ENCODE data around the gene SPAG6. TPM values are rescaled to one million over a fixed set of nuclear protein-coding genes. Genes with fewer than 3 reads are reported as not detected.

SPAG6 gene
- total RNA-seq, 1 experiment from 2014 or later: not detected

DNA sequence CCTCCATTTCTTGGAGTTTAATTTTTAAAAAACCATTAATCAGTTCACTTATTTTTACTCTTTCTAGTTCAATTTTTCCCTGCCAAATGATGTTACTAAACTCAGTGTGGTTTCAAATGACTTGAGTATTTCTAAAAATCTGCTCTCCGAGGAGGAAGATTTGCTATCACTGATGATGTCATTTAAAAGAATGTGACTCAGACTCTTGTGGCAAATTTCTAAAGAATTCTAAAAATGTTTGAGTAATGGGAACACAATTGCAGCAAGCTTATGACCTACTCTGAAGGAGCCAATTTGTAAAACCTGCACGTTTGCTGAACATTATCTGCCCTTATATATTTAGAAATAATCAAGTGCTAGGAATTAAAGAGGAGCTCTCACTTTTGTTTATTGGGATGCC is 88.6 kb downstream of the SPAG6 start:
- no peak overlapping the region for H3K4me3 ChIP-seq
- H3K27me3 ChIP-seq: no peaks in the 10 kb centered on the region
- H3K9me3 ChIP-seq: peaks cover 3% of the 10 kb centered on the region; the same call in 1 of the 2 replicates
- DNase-seq: no peak
- no peaks in the 10 kb centered on the region for H3K36me3 ChIP-seq

DNA sequence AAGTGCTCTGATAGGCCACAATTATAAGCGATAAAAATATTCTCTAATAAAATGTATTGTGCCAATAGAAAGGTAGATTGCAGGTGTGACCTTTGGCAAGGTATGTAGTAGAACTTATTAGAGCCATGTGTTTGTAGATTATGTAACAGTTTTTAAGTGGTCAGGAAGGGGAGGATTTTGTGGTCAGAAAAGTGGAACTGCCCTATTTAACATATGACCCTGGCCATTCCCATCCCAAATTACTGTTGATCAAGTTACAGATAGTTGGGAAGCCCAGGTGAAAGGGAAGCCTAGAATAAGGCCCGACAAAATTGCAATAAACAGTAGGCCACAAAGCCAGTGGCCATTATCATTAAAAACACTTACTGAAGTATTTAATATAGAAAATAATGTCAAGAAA is 89.2 kb downstream of the SPAG6 start:
- Histone ChIP-seq H3K36me3 (no peaks in the 10 kb centered on the region), H3K27me3 (no peaks in the 10 kb centered on the region), H3K4me3 (no peak overlapping the region), H3K9me3 (peaks cover 3% of the 10 kb centered on the region; the same call in 1 of the 2 replicates)
- no peak for DNase-seq

DNA sequence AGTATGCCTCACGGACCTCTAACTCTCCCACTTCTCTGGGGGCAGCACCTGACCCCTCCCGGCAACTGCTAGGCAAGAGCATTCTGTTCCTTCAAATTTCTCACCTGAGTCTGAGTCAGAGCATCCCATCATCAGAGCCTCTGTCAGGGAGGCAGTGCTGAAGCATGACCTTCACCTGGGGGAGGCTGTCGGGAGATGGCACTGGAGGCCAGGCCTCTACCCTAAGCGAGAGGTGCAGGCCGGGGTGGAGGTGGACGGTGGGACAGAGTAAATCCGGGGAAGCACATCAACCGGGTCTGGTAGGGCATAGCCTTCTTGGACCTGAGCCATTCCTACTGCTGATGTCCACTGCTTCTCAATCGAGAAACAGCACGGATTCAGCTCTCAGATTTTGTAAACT is 90.4 kb downstream of the SPAG6 start:
- Histone ChIP-seq H3K4me3 (no peak overlapping the region), H3K27me3 (no peaks in the 10 kb centered on the region), H3K9me3 (peaks cover 3% of the 10 kb centered on the region; the same call in 1 of the 2 replicates), H3K36me3 (no peaks in the 10 kb centered on the region)
- DNase-seq: no peak

DNA sequence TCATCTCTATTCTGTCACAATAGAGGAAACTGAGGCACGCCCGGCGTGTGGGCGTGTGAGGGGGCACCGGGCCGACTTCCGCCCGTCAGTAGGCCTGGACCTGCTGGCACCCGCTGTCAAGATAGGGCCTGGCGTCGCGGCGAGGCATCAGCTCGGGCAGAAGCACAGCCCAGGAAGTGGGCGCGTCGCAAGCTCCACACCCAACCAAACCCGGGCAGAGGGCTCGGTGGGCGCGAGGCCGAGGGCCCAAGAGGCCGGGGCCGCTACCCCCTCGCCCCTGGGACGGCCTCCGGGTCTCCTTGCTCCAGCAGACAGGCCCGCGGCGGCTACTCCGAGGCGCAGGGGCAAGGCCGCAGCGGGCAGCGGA is 91.2 kb downstream of the SPAG6 start:
- H3K27me3 ChIP-seq: no peaks in the 10 kb centered on the region
- DNase-seq: no peak
- no peaks in the 10 kb centered on the region for H3K36me3 ChIP-seq
- peaks cover 3% of the 10 kb centered on the region; the same call in 1 of the 2 replicates for H3K9me3 ChIP-seq
- H3K4me3 ChIP-seq: no peak overlapping the region; the same call in 1 of the 2 replicates

DNA sequence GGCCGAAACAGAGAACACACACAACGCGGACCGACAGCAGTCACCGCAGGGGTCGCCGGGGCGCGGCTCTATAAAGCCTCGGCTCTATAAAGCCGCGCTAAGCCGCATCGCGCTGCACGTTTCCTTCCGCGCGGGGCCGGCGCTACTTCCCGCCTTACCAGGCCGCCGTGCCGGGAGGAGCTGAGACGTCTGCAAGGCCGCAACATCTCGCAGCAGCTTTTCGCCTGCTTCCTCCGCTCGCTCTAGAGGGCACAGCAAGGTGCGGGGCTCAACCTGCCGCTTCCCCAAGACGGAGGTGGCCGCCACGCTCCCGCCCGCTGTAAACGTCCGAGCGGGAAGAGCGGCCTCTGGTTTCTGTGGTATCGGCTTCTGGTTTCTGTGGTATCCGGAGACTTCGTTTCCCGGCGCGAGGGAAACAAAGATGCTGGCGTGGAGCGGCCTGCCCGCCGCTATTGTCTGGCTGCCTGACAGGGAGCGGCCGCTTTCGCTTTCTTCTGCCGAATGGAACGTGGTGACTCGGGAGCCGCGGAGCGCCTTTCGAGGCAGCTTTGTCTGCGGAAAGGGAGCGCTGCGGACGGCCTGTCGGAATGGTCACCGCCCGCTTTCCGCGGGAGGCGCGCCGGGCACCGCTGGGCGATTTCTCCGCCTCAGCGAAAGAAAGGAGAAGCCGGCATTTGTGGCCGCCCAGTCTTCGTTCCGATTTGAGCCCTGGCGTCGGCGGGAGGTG is 91.8 kb downstream of the SPAG6 start:
- H3K36me3 ChIP-seq: no peaks in the 10 kb centered on the region
- H3K27me3 ChIP-seq: no peaks in the 10 kb centered on the region
- H3K4me3 ChIP-seq: peak overlapping the region; percentile 39
- peak; percentile 67 for DNase-seq
- H3K9me3 ChIP-seq: peaks cover 3% of the 10 kb centered on the region; the same call in 1 of the 2 replicates

DNA sequence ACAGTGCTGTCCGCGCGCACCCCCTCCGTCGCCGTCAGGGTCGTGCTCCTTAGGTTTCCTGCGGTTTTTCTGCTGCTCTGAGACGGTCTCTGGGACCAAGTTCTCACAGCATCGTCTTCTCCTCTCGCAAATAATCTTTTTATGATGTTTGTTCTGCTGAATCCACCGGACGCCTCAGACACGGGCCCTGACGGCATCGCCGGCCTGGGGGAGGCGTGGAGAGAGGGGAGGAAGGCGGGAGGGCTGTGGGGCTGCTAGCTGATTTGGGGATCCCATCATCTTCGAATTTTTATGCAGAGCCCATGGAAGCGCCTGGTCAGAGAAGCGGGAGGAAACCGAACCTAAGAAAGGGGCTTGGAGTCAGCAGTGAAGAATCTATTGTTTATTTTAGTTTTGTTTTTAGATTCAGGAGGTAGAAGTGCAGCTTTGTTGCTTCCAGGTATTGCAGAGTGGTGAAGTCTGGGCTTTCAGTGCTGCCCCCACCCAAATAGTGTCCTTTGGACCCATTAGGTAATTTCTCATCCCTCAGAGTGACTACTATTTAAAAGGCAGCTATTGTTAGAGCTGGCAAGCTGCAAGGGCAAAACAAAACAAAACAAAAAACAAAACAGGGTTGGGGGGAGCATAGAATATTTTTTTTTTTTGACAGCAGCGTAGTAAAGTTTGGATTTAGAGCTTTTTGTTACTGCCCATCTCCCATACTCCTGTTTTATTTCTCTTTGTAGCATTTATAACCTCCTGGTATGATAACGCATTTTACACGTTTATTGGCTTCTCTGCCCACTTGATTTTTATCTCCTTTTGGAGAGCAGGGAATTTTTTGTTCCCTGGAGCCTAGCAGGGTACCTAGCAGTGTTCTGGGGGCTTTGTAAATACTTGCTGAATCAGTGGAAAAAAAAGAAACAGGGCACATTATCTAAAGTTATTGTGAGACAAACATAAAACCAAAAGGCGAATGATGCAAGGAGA is 92.6 kb downstream of the SPAG6 start:
- Histone ChIP-seq H3K9me3 (peaks cover 3% of the 10 kb centered on the region; the same call in 1 of the 2 replicates), H3K27me3 (no peaks in the 10 kb centered on the region)
- no peak for DNase-seq

DNA sequence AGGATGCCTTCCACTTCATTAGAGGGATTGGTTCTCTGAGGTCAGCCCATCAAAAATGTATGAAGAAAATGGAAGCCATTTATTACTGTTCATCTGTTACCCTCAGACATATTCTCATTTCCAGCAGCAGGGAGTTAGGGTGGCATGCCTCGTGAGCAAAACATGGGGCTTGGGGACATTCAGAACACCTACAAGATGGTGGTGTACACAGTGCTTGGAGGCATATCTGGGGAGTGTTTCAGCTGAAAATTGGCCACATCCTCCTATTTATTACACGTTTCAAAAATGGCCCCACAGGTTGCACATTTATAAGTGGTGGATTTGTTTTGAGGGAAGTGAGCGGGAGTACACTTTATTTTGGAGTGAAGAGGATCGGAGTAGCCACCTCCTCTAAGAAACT is 93.4 kb downstream of the SPAG6 start:
- no peak overlapping the region for H3K4me3 ChIP-seq
- H3K27me3 ChIP-seq: no peaks in the 10 kb centered on the region
- H3K9me3 ChIP-seq: peaks cover 3% of the 10 kb centered on the region; the same call in 1 of the 2 replicates
- H3K36me3 ChIP-seq: no peaks in the 10 kb centered on the region
- DNase-seq: no peak

More for the DNA sequence above, 92.6 kb downstream of the SPAG6 start:
- Histone ChIP-seq H3K36me3 (no peaks in the 10 kb centered on the region), H3K4me3 (peak overlapping the region; percentile 39)

DNA sequence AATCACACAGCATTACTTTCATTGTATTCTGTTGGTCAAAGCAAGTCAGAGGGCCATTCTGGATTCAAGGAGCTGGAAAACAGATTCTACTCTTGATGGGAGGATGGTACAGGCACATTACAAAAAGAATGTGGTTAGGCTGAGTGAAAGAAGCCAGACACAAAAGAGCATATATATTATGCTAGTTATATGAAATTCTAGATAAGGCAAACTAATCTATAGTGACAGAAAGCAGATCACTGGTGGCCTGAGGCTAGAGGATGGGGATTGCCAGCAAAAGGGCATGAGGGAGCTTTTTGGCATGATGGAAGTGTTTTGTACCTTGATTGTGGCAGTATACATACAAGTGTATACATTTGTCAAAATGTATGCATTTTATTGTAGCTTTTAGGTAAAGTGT is 96.8 kb downstream of the SPAG6 start:
- H3K27me3 ChIP-seq: no peaks in the 10 kb centered on the region
- H3K36me3 ChIP-seq: no peaks in the 10 kb centered on the region
- no peak overlapping the region for H3K4me3 ChIP-seq
- H3K9me3 ChIP-seq: peaks cover 3% of the 10 kb centered on the region; the same call in 1 of the 2 replicates
- no peak for DNase-seq

DNA sequence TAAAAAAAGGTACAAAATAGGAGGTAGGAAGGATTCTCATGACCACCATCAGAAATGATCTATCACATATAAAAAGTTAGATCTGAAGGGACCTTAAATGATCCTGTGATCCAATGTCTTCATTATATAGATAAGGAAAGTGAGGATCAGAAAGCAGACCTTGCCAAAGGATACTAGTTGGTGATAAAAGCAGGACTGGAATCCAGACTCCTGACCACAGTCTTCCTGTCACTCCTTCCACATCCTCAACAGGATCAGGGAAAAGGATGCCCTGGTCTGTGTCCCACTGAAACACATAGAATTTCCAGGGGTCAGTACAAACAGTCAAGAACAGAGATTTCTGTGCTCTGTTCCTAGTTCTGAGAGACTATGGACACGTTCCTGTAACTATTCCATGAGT is 97.2 kb downstream of the SPAG6 start:
- no peaks in the 10 kb centered on the region for H3K27me3 ChIP-seq
- no peak for DNase-seq
- H3K9me3 ChIP-seq: peaks cover 3% of the 10 kb centered on the region; the same call in 1 of the 2 replicates
- H3K36me3 ChIP-seq: no peaks in the 10 kb centered on the region
- no peak overlapping the region for H3K4me3 ChIP-seq

DNA sequence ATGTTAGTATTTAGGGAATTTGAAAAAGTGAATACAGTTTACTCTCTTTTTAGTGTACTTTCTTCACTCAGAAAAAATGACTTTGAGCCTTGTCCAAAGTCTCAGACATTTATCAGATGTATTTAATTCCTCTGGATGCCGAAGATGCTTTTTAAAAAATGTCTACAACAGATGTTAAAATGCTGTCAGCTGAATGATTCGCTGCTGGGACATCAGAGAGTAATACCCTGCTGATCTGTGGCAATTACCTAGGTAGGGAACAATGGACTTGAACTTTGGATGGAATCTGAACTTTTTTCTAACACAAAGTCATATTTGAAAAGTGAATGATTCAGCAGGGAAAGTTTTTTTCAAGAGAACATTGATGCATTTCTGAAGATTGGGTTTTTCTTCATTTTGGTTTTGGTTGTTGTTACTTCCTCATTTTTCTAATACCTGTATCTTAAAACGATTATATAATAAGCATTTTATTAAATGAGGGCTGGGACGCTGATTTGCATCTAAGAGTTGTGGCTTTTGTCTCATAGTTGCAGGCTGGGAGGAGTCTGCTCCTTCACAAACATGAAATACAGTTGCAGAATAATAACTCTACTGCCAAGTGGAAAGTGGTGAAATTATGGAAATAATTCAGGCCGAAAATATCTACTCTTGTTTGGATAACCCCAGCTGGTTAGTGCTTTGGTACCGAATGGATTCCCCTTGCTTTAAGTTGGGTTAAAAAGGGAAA is 98.0 kb downstream of the SPAG6 start:
- H3K36me3 ChIP-seq: no peaks in the 10 kb centered on the region
- H3K4me3 ChIP-seq: no peak overlapping the region
- H3K27me3 ChIP-seq: no peaks in the 10 kb centered on the region
- no peak for DNase-seq
- peaks cover 2% of the 10 kb centered on the region; the same call in 1 of the 2 replicates for H3K9me3 ChIP-seq

DNA sequence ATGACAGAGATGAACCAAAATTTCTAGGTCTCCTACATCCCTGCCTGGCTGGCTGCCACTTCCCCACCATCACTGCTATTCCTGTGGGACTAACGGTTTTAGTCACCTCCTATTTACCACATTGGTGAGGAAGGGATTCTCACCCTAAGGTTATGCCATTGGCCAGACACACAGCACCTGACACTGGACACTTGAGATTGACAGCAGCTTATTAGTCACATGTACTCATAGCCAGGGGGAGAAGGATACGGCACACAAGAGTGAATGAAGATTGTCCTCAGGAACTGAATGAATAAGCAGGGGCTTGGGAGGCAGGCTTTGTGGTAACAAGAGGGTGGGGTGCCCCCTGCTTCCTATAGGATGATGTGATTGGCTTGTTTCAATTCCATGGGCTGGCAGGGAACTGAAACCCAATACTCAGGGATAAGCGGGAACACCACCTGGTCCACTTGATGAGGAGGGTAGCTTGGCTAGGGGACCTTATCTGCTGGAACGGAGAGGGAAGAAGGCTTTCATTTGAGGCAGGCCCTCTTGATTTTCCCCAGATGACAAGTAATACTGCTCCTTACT is 99.0 kb downstream of the SPAG6 start:
- no peak for DNase-seq
- H3K9me3 ChIP-seq: no peaks in the 10 kb centered on the region
- H3K36me3 ChIP-seq: no peaks in the 10 kb centered on the region
- no peak overlapping the region for H3K4me3 ChIP-seq
- no peaks in the 10 kb centered on the region for H3K27me3 ChIP-seq

DNA sequence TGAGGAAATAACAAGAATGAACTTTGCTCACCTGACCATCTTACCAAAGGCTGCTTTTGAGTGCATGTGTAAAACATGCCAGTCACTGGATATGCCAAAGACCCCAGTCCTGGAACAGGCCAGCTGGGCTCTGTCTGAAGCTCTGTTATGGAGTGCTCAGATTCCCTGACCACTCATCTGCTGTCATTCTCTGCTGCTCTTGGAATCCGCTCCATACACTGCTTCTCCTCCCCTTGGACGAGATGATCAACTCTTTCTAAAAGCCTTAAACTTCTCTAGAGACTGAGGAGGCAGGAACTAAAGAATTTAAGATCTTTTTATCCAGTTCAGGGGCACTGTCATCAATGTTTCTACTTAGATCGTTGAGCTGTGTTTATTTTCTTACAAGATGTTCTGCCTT is 100.2 kb downstream of the SPAG6 start:
- DNase-seq: no peak
- Histone ChIP-seq H3K9me3 (no peaks in the 10 kb centered on the region), H3K4me3 (no peak overlapping the region), H3K27me3 (no peaks in the 10 kb centered on the region), H3K36me3 (no peaks in the 10 kb centered on the region)

DNA sequence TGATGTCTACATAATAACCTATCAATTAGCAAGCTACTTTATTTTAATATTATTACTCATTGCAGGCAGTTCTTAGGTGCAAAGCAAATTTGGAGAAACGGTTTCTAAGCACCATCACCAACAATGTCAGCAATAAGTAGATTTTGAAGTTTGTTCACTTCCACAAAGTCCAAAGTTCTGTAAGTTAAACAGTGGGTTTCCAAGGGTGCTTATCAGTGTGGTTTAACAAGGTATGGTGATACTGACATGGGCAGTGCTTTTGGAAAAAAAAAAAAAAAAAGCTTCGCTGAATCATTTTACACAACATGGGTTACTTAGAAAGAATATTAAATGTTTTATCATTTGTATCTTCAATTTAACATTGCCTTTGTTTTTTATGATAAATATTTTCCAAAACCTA is 101.8 kb downstream of the SPAG6 start:
- Histone ChIP-seq H3K27me3 (no peaks in the 10 kb centered on the region), H3K4me3 (no peak overlapping the region)

DNA sequence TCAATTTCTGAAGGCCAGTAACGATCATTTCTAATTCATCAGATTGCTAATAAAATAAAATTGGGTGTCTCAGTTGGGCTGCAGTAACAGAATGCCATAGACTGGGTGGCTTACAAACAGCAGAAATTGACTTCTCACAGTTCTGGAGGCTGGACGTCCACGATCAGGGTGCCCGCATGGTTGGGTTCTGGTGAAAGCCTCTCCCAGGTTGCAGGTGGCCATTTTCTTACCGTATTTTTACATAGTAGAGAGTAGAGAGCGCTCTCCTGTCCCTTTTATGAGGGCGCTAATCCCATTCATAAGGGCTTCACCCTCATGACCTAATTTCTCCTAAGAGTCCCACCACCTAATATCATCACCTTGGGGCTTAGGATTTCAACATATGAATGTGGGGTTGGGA is 106.0 kb downstream of the SPAG6 start:
- H3K9me3 ChIP-seq: no peaks in the 10 kb centered on the region

More for the DNA sequence above, 101.8 kb downstream of the SPAG6 start:
- no peaks in the 10 kb centered on the region for H3K9me3 ChIP-seq
- DNase-seq: no peak
- no peaks in the 10 kb centered on the region for H3K36me3 ChIP-seq

DNA sequence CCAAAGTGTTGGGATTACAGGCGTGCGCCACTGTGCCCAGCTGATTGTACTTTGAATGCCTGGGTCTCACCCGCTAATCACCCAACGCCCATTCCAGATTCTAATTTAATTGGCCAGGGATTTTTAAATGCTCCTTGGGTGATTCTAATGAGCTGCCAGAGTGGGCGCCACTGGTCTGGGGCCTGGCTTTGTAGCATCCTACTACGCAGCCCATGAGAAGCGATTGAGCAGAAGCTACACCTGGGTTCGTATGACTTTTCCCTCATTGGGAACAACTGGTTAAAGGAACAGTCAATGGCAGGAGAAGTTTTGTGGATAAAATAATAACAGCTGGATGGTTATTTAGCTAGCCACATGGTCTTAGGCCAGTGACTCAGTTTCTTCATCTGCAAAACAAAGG is 108.0 kb downstream of the SPAG6 start:
- H3K27me3 ChIP-seq: no peaks in the 10 kb centered on the region; the same call in 1 of the 2 replicates
- no peak for DNase-seq

More for the DNA sequence above, 106.0 kb downstream of the SPAG6 start:
- Histone ChIP-seq H3K4me3 (no peak overlapping the region), H3K36me3 (no peaks in the 10 kb centered on the region), H3K27me3 (no peaks in the 10 kb centered on the region; the same call in 1 of the 2 replicates)
- no peak for DNase-seq

DNA sequence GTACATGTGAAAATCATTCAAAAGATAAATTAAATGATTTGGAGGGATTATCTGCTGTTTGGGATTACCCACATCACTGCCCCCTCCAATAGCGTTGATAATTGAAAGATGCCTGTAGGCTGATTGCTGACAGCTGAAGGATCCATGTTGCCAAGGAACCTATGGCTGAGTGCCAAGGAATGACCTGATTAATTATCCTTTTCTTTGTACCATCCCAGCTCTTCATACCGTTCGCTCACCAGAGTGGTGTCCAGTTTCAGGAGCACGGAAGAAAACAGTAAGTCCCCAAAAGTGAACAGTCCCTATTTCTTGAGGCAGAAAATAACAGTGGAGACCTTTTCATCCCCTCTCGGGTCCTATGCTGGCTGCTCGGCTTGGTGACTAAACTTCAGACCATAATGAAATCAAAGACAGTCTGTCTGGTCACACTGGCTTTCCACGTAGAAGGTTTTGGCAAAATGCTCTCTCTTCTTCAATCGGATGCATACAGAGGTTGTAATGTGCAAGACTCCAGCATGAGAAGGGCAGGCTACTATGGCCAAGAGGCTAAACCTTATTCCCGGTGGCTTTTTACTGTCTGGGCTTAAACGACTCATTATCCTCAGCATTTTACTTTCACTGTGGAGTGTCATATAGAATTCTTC is 108.8 kb downstream of the SPAG6 start:
- no peaks in the 10 kb centered on the region for H3K36me3 ChIP-seq
- H3K4me3 ChIP-seq: no peak overlapping the region
- H3K9me3 ChIP-seq: no peaks in the 10 kb centered on the region
- H3K27me3 ChIP-seq: no peaks in the 10 kb centered on the region; the same call in 1 of the 2 replicates
- no peak for DNase-seq

More for the DNA sequence above, 108.0 kb downstream of the SPAG6 start:
- H3K9me3 ChIP-seq: no peaks in the 10 kb centered on the region
- H3K4me3 ChIP-seq: no peak overlapping the region
- no peaks in the 10 kb centered on the region for H3K36me3 ChIP-seq
